Frontal cortex (tissue), 4 donors: ENCODE measurements around the gene SMIM23. TPM values are rescaled to one million over a fixed set of nuclear protein-coding genes. Genes with fewer than 3 reads are reported as not detected.

Source experiments
- DNase-seq, 2 donors: peaks; one replicate each; pipeline ENCODE4 v3.0.0; 2012; ENCODE audit warnings: low spot score in 2 of 2
- FAIRE-seq: peaks from 2 replicates; lab custom pipeline; 2012; peaks lifted over from hg19 to GRCh38; lab: Jason Lieb, UNC
- total RNA-seq: library from RNA; depleted of rRNA; stranded (reverse); fragments of >200 nt; gene quantifications from one replicate; pipeline ENCODE4 v1.2.3, GENCODE V29; 2014
- donor health status: control.
- donor health status: control.
- donor health status: control.

The SMIM23 gene
- total RNA-seq, 1 donor from 2014 or later, result not detected

DNA sequence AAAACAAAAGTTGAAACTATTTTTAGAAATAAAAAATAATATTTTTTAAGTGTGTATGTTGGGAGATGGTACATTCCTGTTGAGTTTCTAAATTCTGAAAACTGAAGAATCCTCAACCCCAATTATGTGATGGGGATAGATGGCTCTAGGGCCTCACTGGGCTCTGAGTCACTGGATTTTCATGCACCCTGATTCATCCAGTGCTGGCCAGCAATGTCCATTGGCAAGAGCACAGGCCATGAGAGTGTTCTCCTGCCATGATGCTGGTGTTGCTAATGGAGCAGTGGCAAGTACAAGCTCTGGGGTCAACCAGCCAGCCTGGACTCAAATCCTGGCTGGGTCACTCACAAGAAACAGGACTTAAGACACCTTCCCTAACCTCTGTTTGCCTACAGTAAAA lies 23.3 kb downstream of the SMIM23 start:
- no peak for DNase-seq
- no peak for FAIRE-seq

DNA sequence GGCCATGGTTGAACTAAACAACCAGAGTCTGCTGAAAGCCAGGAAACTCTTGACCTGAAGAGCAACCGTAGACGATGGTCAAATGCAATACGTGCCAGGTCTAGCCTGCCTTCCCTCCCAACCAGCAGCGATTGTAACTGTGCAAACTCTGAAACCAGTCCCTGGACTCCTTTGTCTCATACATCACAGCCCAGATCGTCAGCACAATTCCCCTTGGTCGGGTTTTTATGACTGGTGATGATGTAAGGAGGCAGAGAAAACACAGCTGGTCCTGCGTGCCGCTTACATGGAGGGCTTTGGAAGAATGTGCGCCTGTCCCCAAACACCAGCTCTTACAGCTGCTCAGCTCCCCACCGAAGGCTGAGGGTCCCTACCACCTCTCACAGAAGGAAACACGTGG lies 24.6 kb downstream of the SMIM23 start:
- FAIRE-seq (no peak), DNase-seq (no peak)

DNA sequence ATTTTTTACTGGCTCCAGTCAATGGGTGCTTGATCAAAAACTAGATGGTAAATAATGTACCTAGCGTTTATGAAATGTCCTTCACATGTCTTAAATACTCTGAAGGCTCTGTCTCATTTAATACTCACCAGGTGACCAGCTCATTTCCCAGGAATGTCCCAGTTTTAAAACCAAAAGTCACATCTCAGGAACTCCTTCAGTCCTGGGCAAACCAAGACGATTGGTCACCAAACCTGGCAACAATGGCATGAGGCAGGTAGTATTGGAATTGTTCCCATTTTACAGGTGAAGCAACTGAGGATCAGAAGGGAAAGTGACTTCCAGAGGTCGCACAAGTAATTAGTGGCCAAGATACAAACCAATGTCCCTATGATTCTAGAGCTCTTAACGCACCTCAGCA lies 27.7 kb downstream of the SMIM23 start:
- DNase-seq (no peak), FAIRE-seq (no peak)

DNA sequence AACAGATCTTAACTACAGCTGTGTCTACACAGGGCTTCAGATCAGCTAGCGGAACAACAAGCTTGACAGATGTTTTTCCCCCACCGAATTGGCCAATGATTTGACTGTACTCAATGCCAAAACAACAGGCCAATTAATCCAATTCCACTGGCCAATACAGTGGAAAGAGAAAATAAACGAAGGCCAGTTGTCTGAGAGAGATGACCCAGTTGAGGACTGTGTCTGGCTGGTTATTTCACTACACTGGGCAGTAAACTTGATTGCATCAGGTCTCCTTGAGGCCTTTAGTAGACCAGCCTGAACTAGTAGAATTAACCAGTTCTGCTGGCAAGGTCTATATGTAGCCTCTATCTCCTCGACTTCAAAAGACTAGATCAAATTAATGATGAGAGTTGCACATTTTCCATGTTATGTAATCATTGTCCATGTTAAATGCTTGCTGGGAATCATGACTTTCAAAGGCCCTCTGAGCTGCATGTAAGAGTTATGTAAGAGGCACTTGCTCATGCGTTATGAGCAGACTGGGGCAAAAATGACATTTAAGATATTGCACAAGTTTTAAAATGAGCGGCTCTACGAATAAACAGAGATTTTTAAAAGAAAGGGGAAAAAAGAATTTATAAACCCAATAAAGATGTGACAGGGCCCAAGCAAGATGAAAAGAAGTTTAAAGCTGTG lies 28.3 kb downstream of the SMIM23 start:
- FAIRE-seq (no peak), DNase-seq (no peak)

DNA sequence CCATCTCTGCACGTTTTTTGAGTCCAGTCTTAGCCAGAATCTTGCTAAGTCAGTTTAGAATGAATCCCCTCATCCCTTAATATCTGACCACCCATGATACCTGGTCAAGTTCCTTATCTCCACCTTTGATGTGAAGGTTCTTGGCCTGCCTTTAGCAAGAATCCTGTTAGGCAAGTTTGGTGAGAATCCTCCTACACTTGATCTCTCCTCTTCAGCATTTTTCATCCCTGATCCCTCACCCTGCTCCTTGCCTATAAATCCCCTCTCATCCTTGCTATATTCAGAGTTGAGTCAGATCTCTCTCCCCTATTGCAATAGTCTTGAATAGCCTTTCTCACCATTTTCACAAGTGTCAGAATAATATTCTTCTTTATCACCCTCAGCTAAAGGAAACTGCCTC lies 31.0 kb downstream of the SMIM23 start:
- FAIRE-seq, result no peak
- no peak for DNase-seq

DNA sequence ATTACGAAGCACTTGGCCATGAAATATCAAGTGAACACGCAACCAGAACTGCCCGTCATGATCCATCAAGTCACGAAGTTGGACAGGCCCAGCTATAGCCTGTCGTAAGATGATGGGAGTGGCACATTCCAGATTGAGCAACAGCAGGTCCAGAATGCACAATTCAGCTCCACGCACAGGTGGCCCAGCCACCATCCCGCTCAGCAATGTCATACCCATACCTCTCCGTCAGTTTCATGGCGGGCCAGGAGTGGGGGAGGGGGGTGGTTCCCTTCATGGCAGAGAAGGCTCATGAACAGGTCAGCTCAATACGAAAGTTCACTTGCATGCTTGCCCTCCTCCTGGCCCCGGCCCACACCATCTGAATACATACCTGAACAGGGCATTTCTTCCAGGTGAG lies 34.9 kb downstream of the SMIM23 start:
- no peak for DNase-seq
- no peak for FAIRE-seq

DNA sequence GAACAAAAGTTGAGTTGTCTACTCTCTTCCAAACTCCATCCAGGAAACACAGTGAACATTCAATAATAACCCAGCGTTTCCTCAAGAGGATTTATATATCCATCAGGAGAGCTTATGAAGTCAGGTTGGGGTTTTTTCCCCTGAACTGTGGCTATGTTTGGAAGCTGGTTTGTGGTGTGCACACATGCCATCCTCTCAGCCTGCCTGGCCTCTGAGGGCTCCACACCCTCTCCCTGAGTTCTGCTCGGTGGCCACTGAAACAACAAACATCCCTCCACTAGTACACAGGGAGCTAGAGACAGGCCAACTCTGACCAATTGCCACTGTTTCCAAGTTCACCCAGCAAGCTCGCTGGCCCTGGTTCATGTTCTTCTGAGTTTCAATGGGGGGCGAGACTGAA lies 35.7 kb downstream of the SMIM23 start:
- DNase-seq (no peak), FAIRE-seq (no peak)

DNA sequence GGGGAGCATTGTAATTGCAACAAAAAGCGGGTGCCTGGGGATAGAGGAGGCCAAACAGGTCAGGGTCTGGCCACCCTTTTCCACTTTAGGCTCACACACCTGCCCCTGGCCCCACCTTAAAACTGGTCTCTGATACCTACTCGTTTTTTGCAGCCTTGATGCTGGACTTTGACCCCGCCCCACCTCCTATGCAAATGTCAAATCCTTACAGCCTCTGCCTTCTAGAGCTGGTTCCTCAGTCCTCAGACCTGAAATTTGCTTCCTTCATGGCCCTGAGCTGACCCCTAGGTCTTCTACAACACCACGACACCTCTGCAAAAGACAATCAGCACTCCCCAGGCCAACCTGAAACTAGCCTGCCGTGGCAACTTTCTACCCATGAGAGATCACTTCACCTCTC lies 37.7 kb downstream of the SMIM23 start:
- FAIRE-seq (no peak), DNase-seq (no peak)

DNA sequence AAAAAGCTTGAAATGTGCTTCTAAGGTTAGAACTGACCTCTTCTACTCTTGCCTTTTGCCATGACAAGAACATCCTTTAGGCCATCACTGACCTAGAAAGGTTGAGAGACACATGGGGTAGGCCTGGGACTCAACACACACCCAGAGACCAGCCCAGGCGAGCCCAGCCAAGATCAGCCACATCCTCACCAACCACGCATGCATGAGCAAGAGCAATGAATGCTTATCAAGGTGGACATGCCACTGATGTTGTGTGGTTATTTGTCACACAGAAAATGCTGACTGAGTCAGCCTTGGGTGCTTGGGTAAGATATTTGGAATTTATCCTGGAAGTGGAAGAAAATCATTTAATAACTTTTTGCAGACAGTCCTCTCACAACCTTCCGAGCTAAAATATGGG lies 39.4 kb downstream of the SMIM23 start:
- DNase-seq (no peak), FAIRE-seq (no peak)

DNA sequence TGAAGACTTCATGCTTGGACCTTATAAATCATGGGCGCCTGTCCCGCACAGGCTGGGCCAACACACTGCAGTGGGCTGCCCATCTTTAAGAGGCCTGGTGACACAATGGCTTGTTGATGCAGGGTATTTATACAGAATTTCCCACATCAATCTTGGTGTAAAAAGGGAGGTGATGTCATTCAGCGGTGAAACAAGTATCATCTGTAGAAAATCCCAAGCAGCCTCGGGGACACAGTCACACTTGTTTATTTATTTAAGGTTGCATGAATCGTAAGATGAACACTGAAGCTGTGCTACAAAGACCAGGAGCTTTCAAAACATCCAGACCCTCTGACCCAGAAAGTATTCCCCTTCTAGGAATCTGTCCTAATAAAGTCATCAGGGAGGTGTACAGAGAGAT lies 40.5 kb downstream of the SMIM23 start:
- FAIRE-seq, result no peak
- DNase-seq, result no peak

DNA sequence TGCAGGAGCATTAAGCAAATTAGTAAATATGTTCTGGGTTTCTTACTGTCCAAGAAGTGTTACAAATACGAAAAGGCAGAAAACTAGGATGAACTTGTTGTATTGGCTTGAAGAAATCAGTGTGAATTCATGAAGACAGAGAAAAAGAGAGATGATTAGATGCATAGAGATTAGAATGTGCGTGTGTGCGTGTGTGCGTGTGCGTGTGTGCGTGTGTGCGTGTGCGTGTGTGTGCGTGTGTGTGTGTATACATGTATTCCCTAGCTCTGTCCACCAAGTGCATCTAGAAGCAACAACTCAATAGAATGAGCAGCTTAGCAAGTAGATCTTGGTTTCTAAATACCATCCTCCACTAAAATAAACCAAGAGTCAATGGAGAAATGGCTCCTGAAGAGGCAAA lies 41.5 kb downstream of the SMIM23 start:
- FAIRE-seq (no peak), DNase-seq (no peak)

DNA sequence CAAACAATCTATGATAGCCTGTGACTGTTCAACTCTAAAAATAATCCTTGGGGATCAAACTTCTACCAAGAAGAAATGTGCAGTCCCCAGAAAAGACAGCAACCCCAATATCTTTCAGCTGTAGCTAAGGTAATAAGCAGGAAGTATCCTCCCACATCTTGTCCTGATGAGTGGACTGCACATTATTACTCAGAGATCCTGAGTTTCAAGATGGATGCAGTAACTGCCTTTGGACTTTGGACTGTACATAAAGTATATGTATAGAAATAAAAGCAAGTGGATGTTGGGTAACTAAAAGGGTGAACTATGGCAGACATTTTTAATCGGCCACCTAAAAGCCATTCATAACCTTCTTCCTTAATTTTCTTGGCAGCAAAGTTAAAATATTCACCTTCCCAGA lies 45.1 kb downstream of the SMIM23 start:
- DNase-seq, result no peak
- no peak for FAIRE-seq

DNA sequence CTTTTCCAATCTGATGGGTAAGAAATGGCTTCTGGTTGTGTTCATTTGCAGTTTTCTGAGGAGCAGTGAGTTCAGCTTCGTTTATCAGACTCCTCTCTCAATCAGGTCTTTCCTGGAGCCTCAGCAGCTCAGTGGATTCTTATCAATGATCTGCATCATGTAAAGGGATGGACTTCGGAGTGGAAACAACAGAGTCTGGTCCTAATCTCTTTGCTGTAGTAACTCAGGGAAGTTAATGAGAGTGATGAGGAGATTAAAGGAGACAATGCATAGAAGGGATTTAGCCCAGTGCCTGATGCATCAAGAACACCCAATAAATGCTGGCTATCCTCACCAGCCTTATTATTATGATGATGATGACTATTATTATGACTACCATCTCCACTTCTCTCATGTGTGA lies 47.2 kb downstream of the SMIM23 start:
- FAIRE-seq (no peak), DNase-seq (no peak)

DNA sequence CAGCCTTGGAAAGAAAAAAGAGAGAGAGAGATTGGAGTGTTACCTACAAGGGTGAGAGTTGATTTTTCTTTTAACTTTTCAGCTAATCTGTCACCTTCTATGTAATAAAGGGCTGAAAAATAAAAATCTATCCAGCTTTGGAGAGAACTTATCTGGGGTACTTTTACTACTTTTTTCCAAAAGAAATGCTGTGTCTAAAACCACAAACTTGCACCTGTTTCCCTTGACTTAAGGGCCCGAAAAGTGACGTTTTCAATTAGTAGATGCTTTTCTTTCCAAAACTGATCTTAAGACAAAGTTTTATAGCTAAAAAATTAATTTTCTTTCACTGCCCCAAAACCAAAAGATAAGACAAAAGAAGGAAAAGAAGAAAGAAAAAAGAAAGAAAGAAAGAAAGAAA lies 48.8 kb downstream of the SMIM23 start:
- FAIRE-seq (no peak), DNase-seq (no peak)

DNA sequence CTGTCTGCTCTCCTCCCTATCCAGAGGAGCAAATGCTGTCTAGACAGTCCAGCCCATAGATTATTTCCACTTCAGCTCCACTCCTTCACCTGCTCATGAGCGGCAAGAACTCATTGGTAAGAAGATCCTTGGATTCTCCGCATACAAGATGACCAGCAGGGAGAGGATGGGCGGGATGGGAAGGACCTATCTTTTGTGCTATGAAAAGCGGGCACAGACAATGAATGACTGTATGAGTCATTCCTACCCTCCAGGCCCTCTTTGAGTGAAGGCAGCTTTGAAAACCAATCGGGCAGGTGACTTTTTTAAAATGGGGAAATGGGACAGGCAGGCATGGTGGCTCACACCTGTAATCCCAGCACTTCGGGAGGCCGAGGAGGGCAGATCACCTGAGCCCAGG lies 49.4 kb downstream of the SMIM23 start:
- DNase-seq (no peak), FAIRE-seq (no peak)

DNA sequence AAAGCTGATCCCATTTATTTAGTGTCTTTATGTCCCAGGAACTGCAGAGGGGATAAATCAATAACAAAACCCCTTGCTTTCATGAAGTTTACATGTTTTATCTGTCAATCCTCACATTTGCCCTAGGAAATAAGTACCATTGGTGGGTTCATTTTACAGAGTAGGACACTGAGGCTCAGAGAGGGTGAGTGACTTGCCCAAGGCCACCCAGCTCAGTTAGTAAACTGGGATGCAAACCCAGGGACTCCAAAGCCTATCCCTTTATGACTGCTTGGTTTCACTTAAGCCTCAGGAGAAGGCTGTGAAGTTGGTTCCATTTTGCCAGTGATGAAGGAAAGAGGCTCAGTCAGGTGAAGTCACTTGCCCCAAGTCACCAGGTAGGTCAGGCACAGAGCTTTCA lies 51.9 kb downstream of the SMIM23 start:
- DNase-seq (no peak), FAIRE-seq (no peak)

DNA sequence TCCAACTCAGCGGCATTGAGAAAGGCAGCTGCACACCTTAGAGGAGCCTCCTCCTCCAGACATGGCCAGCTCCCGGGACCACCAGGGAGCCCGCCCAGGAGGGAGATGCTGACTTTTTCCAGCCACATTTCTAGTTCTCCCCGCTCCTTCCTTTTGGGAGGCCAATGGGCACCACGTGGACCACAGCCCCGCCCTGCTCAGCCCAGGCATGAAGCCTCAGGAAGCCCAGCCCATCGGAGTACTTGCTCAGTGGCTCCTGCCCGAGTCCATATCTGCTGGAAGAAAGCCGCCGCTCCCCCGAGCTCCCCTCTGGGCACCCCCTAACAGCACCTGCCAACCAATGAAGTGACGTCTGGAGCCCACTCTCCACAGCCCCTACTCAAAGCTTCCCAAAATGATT lies 52.4 kb downstream of the SMIM23 start:
- DNase-seq (no peak), FAIRE-seq (no peak)

DNA sequence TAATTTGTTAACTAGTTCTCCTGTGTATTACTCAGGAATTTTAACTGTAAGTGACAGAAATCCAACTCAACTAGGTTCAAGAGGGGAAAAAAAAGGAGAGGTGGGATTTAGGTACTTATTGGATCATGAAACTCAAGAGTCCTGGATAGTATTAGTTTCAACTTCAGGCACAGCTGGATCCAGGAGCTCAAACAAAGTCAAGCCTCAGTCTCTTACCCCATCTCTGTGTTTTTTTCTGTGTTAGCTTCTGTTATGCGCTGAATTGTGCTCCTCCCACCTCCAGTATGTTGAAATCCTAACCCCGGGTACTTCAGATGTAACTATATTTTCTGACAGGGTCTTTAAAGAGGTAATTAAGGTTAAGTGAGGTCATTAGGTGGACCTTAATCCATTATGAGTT lies 53.5 kb downstream of the SMIM23 start:
- FAIRE-seq (no peak), DNase-seq (no peak)

DNA sequence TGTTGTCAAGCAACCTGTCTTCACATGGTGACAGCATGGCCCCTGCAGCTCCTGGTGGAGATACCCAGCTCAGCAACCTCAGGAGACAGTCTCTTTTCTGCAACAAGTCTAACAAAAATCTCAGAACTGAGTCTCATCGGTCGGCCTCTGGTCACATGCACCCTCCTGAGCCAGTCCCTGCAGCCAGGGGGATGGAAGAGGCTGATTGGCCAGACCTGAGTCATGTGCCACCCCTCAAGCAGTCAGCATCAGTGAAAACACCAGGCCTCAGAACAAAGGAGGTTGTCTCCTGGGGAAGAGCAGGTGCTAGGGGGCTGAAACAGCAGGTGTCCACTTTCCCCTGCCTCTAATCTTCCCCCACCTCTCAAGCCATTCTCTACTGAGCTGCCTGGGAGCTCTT lies 54.4 kb downstream of the SMIM23 start:
- no peak for DNase-seq
- FAIRE-seq, result no peak
